HepG2 (cell line): ENCODE data around the gene SATB2. TPM values are rescaled to one million over a fixed set of nuclear protein-coding genes. Genes with fewer than 3 reads are reported as not detected.

Experiments used
- JDP2 ChIP-seq: sonication (generic); formaldehyde crosslinking; IDR thresholded peaks from 2 replicates; pipeline ENCODE4 v1.8.1; 2022; ENCODE audit warnings: missing genetic modification reagents, borderline replicate concordance
- PRDM4 ChIP-seq: sonication (generic); formaldehyde crosslinking; IDR thresholded peaks from 2 replicates; pipeline ENCODE4 v1.9.0; 2021; ENCODE audit warnings: missing genetic modification reagents, borderline replicate concordance
- RBFOX2 ChIP-seq: fragments of 200-400 bp; formaldehyde crosslinking; IDR thresholded peaks from 2 replicates; pipeline ENCODE4 v1.6.1; 2017; ENCODE audit warnings: low read depth, mild to moderate bottlenecking, low read length
- SATB2 ChIP-seq: sonication (generic); formaldehyde crosslinking; IDR thresholded peaks from 2 replicates; pipeline ENCODE4 v1.5.0; 2020; ENCODE audit warnings: missing genetic modification reagents
- SP2 ChIP-seq: sonication (generic); formaldehyde crosslinking; IDR thresholded peaks from 2 replicates; pipeline ENCODE4 v1.5.1; 2020; ENCODE audit warnings: mild to moderate bottlenecking, missing genetic modification reagents
- SRY ChIP-seq: sonication (generic); formaldehyde crosslinking; IDR thresholded peaks from 2 replicates; pipeline ENCODE4 v1.8.0; 2022; ENCODE audit warnings: mild to moderate bottlenecking, missing genetic modification reagents
- TFE3 ChIP-seq: IDR thresholded peaks from 2 replicates; pipeline ENCODE4 v1.6.1; 2016
- ZNF292 ChIP-seq: sonication (generic); formaldehyde crosslinking; IDR thresholded peaks from 2 replicates; pipeline ENCODE4 v1.8.1; 2022; ENCODE audit warnings: mild to moderate bottlenecking, low read depth, missing genetic modification reagents, borderline replicate concordance
- ZNF350 ChIP-seq: sonication (generic); formaldehyde crosslinking; IDR thresholded peaks from 2 replicates; pipeline ENCODE4 v1.4.0; 2020; ENCODE audit warnings: mild to moderate bottlenecking, low read depth, missing genetic modification reagents, borderline replicate concordance
- ZNF839 ChIP-seq: sonication (generic); formaldehyde crosslinking; IDR thresholded peaks from 2 replicates; pipeline ENCODE4 v1.4.0; 2020; ENCODE audit warnings: missing genetic modification reagents, mild to moderate bottlenecking, borderline replicate concordance
- polyA plus RNA-seq, 8 experiments: library from polyadenylated mRNA; depleted of rRNA in 3 of 8; stranded (reverse) in 7 of 8; unstranded in 1 of 8; fragments of >200 nt; fragmentation: Illumina TruSeq in 4 of 8; extraction: Trizol in 4 of 8; gene quantifications; 2 replicates each; pipeline versions ENCODE4 v1.2.1 to v1.2.3, GENCODE V29; 2011 to 2016; ENCODE audit warnings: low read depth in 4 of 8, missing spikeins in 1 of 8, mixed read lengths in 1 of 8; ENCODE audit not compliant: insufficient read depth in 1 of 8
- total RNA-seq, 5 experiments: library from RNA; depleted of rRNA; stranded (reverse); fragments of >200 nt; fragmentation: Illumina TruSeq; extraction: Trizol; gene quantifications; 2 replicates each; pipeline ENCODE4 v1.2.3, GENCODE V29; 2016; ENCODE audit warnings: low read depth in 1 of 5
- TF ChIP-seq, protein P1 (sequence below): sonication (generic); formaldehyde crosslinking; IDR thresholded peaks from 2 replicates; pipeline ENCODE4 v1.8.1; 2022; ENCODE audit warnings: low read depth, mild to moderate bottlenecking, missing genetic modification reagents
- TF ChIP-seq, protein P2 (sequence below): sonication (generic); formaldehyde crosslinking; IDR thresholded peaks from 2 replicates; pipeline ENCODE4 v1.8.0; 2022; ENCODE audit warnings: mild to moderate bottlenecking, missing genetic modification reagents; ENCODE audit not compliant: insufficient replicate concordance
- TF ChIP-seq, protein P3 (sequence below): sonication (generic); formaldehyde crosslinking; IDR thresholded peaks from 2 replicates; pipeline ENCODE4 v1.4.0; 2020; ENCODE audit warnings: mild to moderate bottlenecking, missing genetic modification reagents

SATB2 gene
- total and polyA plus RNA-seq, 2 of the 13 experiments (the other 11 are each of a cell fraction or from before 2014, with no cell fraction given) = 2.5 to 5.5 TPM

DNA sequence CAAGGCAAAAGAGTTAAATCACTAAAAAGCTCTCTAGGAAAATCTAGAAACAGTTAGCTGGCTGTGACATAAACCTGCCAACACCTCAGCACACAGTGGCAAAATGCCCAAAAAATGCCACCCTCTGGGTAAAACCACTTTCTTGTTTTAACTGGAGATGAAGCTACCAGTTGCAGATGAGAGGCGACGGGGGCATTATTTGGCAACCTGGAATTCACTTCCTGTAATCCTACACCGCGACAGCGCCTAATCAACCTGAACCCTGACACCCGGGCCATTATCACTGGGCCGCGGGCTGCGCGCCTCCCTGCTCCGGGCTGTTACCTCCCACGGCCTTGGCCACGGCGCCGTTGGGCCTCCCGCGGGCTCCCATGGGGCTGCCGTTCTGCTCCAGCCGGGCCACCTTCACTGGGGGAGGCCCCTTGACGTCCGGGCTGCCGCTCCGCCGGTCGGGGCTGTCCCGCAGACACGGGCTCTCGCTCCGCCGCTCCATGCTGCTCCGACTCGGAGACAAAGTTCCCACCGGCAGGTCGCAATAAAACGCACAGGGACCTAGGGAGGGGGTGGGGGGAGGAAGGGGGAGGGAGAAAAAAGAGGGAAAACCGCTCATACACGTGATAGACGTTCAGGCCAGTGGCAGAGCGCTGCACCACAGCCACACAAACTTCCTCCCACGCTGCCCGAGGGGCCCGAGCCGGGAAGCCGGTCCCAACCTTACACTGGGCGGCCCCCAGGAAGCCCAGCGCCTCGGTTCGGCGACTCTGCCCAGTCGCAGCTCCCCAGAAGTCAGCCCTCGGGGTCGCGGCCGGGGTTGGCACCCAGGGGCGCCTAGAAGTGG, 2.0 kb downstream of the SATB2 start (continued):
- TF ChIP-seq JDP2 (CRISPR knock-in tag) (no peak; the same call in 1 of the 2 replicates), RBFOX2 (peak; percentile 87), ZNF292 (CRISPR knock-in tag) (0 out of 2 replicates have a peak, but pooled peaks have one; percentile 15), SATB2 (CRISPR knock-in tag) (0 out of 2 replicates have a peak, but pooled peaks have one; percentile 69), SP2 (CRISPR knock-in tag) (no peak), SRY (0 out of 2 replicates have a peak, but pooled peaks have one; percentile 78), ZNF839 (CRISPR knock-in tag) (no peak), PRDM4 (CRISPR knock-in tag) (no peak), ZNF350 (CRISPR knock-in tag) (no peak; the same call in none of the 2 replicates), TFE3 (CRISPR knock-in tag) (no peak)
- TF ChIP-seq, protein P1, sequence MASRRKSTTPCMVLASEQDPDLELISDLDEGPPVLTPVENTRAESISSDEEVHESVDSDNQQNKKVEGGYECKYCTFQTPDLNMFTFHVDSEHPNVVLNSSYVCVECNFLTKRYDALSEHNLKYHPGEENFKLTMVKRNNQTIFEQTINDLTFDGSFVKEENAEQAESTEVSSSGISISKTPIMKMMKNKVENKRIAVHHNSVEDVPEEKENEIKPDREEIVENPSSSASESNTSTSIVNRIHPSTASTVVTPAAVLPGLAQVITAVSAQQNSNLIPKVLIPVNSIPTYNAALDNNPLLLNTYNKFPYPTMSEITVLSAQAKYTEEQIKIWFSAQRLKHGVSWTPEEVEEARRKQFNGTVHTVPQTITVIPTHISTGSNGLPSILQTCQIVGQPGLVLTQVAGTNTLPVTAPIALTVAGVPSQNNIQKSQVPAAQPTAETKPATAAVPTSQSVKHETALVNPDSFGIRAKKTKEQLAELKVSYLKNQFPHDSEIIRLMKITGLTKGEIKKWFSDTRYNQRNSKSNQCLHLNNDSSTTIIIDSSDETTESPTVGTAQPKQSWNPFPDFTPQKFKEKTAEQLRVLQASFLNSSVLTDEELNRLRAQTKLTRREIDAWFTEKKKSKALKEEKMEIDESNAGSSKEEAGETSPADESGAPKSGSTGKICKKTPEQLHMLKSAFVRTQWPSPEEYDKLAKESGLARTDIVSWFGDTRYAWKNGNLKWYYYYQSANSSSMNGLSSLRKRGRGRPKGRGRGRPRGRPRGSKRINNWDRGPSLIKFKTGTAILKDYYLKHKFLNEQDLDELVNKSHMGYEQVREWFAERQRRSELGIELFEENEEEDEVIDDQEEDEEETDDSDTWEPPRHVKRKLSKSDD = peak; percentile 56; the same call in 1 of the 2 replicates
- TF ChIP-seq, protein P2, sequence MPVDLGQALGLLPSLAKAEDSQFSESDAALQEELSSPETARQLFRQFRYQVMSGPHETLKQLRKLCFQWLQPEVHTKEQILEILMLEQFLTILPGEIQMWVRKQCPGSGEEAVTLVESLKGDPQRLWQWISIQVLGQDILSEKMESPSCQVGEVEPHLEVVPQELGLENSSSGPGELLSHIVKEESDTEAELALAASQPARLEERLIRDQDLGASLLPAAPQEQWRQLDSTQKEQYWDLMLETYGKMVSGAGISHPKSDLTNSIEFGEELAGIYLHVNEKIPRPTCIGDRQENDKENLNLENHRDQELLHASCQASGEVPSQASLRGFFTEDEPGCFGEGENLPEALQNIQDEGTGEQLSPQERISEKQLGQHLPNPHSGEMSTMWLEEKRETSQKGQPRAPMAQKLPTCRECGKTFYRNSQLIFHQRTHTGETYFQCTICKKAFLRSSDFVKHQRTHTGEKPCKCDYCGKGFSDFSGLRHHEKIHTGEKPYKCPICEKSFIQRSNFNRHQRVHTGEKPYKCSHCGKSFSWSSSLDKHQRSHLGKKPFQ (CRISPR knock-in tag) = no peak
- TF ChIP-seq, protein P3, sequence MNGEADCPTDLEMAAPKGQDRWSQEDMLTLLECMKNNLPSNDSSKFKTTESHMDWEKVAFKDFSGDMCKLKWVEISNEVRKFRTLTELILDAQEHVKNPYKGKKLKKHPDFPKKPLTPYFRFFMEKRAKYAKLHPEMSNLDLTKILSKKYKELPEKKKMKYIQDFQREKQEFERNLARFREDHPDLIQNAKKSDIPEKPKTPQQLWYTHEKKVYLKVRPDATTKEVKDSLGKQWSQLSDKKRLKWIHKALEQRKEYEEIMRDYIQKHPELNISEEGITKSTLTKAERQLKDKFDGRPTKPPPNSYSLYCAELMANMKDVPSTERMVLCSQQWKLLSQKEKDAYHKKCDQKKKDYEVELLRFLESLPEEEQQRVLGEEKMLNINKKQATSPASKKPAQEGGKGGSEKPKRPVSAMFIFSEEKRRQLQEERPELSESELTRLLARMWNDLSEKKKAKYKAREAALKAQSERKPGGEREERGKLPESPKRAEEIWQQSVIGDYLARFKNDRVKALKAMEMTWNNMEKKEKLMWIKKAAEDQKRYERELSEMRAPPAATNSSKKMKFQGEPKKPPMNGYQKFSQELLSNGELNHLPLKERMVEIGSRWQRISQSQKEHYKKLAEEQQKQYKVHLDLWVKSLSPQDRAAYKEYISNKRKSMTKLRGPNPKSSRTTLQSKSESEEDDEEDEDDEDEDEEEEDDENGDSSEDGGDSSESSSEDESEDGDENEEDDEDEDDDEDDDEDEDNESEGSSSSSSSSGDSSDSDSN (CRISPR knock-in tag) = peak; percentile 99
